HG03442 (cell line): ENCODE measurements around the gene MAP2K5.
"Not testable (repeated sequence)": the region's sequence is repeated elsewhere in the genome, so short reads cannot be mapped to it uniquely, and the experiment has no call there.

ENCODE experiments used
- ATAC-seq: cut with Tn5 transposase; IDR thresholded peaks from one replicate; pipeline ENCODE4 v1.9.1; 2021; ENCODE audit warnings: mild to moderate bottlenecking, moderate library complexity; ENCODE audit not compliant: unreplicated experiment

The MAP2K5 gene

DNA sequence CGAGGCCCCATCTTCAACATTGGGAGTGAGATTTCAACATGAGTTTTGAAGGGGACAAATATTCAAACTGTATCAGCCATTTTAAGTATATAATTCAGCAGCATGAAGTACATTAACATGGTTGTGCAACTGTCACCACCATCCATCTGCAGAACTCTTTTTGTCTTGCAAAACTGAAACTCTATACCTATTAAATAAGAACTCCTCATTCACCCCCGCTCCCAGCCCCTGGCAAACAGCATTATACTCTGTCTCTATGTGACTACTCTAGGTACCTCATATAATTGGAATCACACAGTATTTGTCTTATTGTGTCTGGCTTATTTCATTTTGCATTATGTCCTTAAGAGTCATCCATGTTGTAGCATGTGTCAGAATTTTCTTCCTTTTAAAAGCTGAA lies 110.1 kb downstream of the MAP2K5 start:
- ATAC-seq, result no peak

DNA sequence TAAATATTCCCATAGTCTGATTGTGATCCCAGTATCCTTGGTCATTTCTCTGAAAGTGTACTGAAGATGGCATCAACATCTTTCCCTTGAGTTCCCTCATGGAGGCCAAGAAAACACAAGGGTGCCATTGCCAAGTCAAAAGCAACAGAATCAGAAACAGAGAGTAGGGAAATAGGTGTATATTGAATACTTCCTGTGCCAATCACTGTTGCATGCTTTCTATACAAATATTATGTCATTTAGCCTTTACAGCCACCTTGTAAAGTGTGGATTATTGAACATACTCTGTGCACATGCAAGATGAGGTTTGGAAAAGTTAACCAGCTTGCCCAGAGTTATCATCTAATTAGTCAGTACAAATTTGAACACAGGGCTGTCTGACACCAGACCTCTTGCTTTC lies 117.9 kb downstream of the MAP2K5 start:
- no peak for ATAC-seq

DNA sequence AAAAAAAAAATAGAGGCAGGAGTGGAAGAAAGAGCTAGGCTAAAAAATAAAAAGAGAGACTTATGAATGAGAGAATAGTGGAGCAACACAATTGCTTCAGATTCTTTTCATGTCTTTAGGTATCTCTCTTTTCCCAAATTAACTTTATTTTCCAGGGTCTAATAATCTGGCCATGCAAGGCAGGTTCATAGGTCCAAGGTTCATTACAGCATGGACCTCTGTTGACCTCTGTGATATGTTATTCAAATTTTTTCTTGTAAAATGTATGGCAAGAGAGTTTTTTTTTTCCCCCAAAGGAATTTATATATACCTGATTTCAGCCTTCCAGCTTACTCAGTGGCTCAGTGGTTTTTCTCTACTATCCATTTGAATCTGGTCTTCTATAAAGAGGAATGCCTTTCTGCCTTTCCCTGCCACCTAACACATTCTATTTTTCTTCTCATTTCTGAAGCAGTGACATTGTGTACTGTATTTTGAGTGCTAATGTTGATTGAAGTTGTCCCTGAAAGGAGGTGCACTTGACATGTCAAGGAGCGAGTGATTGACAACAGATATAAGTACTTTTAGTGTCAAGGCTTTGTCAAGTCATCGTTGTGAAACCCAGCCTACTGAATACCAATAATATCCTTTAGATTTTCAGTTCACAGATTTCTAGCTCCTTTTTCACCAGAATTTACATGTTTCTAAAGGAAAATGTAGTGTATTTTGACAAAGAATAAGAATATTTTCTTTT lies 118.5 kb downstream of the MAP2K5 start:
- ATAC-seq, result no peak

DNA sequence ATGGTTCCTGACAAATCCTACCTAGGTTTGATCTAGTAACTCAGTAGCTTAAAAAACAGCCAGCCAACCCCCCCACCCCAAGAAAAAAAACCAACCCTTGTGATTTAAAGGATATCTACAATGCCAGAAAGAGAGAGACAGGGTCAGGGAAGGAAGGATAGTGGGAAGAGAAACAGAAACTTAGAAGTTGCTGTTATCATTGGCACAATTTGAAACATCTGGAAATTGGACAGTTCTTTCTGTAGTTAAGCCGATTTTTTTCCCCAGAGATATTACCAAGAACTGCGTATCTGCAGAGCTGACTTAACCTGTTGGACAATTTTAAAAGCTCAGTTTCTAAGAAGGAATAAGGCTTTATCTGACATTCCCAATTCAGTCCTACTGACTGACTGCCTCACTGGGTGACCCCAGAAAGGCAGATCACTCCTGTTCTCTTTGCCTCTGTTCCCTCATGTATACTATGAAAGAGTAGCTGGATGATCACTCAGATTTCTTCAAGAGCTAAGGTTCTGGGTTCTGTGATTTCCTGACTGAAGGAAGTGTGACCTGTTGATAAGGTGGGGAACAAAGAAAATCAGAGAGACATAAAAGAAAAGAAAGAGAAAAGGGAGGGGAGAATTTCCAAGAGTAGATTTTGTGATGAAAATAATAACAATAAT lies 128.3 kb downstream of the MAP2K5 start:
- ATAC-seq, result no peak

DNA sequence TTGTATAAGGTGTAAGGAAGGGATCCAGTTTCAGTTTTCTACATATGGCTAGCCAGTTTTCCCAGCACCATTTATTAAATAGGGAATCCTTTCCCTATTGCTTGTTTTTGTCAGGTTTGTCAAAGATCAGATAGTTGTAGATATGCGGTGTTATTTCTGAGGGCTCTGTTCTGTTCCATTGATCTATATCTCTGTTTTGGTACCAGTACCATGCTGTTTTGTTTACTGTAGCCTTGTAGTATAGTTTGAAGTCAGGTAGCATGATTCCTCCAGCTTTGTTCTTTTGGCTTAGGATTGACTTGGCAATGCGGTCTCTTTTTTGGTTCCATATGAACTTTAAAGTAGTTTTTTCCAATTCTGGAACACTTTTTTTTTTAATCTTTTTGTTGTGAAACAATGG lies 130.3 kb downstream of the MAP2K5 start:
- ATAC-seq, result not testable (repeated sequence)

DNA sequence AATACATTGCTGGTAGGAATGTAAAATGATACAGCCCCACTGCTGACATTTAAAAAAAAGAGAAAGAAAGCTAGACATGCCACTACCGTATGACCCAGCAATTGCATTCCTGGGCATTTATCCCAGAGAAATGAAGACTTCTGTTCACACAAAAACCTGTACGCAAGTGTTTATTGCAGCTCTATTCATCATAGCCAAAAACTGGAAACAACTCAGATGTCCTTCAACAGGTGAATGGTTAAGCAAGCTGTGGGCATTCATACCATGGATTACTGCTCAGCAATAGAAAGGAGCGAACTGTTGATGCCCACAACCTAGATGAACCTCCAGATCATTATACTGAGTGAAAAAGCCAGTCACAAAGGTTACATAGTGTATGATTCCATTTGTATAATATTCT lies 132.5 kb downstream of the MAP2K5 start:
- no peak for ATAC-seq

DNA sequence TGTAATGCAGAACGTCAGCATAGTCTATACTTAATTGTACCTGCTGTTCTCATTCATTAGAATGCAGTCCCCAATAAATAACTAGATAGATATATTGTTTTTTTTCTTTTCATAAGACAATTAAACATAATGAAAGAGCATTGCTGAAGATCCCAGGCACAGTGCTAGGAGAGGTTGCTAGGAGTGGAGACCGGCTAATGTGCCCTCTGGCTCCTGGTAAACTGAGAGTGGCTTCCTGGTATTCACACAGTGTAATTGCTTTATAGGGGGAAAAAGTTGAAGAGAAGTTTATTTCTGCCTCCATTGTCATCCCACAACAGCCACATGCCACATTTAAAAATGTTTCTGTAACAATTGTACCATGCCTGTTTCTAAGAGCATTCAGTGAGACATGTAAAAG lies 135.6 kb downstream of the MAP2K5 start:
- no peak for ATAC-seq

DNA sequence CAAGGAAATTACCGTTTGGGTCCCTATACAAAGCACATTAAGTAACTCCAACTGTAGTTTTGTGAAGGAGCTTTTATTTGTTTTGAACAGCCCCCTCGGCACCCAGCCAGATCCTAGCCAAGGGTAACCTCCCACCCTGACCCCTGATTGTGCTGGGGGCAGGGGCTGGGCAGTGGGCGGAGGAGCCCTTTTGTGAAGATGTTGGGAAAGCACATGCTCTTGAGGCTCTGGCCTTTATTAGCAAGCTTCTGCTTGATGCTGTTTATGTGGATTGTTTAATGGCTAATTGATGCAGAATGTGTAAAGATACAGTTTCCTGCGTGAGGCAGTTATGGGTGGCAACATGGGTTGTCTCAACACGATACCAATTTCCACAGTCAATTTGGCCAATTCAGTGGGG lies 136.5 kb downstream of the MAP2K5 start:
- ATAC-seq, result no peak

DNA sequence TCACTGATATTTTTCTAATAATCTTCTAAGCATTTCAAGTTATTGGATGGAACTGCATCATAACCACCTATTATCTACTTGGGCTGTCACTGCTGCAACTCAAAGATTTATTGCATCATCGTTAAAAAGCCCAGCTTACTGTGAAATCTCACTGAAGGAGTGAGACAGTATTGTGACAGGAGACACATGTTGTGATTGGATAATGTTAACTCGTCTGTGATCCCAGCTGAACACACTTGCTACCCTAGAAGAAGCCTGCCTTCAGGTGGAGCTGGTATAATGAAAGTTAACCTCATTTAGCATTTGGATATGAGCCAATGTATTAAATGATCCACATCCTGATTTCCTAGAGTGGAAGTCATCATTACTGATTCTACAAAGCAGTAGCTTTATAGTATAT lies 138.1 kb downstream of the MAP2K5 start:
- no peak for ATAC-seq

DNA sequence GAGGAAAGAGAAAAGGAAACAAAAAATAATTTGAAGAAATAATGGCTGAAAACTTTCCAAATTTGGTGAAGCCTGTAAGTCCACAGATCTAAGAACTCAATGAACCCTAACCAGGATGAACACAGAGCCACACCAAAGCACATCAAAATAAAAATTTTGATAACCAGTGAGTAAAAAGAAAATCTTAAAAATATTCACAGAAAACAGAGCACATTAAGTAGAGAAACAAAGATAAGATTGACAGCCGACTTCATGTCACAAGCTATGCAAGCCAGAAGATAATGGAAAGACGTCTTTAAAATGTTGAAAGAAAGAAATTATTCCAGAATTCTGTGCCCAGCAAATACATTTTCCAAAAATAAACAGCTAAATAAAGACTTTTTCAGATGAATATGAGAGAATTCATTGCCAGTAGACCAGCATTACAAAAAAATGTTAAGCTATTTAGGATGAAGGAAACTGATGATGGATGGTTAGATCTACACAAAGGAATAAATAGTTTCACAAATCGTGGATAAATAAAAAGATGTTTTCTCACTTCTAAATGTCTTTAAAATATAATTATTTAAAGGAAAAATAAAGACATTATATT lies 142.6 kb downstream of the MAP2K5 start:
- ATAC-seq, result no peak

DNA sequence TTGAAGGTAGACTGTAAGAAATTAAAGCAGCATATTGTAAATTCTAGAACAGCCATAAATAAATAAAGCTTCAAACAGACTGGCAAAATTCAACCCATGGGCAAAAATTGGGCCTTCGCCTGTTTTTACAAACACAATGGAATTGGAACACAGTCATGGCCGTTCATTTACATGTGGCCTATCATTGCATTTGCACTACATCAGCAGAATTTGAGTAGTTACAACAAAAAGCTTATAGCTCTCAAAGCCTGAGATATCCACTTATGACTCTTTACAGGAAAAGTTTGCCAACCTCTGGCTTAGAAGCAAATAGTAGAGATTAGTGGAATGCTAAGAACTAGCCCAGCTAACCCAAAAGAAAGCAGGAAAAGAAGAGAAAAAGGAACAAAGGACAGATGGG lies 143.2 kb downstream of the MAP2K5 start:
- no peak for ATAC-seq

DNA sequence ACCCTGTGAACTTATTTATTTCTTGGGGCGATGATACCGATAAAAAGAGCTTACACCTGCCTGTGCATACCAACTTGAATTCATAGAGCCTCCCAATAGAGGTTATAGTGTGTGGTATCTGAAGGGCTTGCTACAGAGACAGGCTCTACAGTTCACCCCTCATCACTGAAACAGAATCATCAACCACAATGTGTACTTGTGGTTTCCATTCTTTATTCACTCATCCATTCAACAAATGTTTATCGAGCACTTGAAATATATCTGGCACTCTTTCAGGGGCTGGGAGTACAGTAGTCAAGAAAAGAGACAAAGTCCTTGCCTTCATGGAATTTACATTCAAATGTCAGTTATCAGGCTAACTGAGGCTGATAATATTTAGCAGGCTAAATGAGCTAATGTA lies 148.4 kb downstream of the MAP2K5 start:
- no peak for ATAC-seq

DNA sequence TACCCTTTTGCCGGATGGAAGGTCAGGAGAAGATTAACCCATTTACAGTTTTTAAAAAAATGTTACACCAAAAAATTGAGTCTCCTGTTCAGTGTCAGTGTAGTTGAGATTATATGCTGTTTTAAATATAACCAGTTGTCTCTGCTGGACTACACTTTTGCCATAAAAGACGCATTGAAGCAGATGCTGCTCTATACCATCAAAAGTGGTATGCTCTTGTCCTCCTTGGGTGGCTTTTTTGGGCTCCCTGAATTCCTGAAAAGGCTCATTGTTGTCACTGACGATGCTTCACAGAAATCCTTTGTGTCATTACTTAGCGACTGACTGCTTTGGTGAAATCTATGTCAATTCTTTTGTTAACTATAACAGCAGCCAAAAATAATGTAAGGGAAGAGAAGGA lies 148.9 kb downstream of the MAP2K5 start:
- no peak for ATAC-seq

DNA sequence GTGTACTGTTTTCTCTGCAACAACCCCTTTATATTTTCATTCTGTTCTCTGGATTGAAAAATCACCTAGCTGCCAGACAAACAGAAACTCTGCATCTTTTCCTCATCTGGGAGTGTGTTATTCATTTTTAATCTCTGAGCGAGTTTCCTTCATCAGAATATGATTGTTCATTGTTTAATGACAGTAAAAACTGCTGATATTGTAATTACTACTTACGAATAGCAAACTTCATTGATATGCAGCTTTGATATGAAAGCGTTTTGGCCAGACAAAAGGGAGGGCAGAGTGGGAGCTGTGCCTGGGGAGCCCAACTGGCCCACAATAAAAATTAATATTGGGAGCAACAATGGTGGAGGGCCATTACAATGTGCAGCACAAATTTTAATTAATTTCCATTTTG lies 150.1 kb downstream of the MAP2K5 start:
- ATAC-seq, result no peak

DNA sequence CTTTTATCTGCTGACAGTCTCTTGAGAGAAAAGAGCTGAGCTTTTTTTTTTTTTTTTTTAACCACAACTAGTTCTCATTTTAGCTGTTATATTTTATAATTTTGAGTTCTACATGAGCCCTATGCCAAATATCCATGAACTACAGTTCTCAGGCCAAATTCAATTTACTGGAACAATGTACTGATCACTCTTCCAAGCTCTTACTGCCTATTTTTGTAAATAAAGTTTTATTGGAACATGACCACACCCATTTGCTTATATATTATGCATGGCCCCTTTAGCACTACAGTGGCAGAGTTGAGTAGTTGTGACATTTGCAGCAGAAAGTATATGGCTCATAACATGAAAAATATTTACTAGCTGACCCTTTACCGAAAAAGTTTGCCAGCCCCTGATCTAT lies 153.6 kb downstream of the MAP2K5 start:
- no peak for ATAC-seq

DNA sequence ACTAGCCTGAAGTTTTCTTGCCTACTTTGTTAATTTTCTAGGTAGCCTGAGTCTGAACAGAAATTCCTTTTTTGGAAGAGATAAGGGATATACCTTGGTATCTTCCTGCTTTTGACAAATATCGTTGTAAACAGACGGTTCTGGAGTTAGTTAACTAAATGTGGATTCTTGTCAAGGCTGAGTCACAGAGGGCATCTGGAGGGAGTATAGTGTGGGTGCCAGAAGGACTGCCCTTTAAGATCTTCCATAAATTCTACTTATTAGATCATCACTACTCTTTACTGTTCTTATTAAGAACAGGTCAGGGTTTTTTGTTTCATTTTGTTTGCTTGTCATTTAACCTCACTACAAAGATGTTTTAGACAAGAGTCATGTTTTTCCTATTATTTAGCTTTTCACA lies 157.5 kb downstream of the MAP2K5 start:
- ATAC-seq, result no peak

DNA sequence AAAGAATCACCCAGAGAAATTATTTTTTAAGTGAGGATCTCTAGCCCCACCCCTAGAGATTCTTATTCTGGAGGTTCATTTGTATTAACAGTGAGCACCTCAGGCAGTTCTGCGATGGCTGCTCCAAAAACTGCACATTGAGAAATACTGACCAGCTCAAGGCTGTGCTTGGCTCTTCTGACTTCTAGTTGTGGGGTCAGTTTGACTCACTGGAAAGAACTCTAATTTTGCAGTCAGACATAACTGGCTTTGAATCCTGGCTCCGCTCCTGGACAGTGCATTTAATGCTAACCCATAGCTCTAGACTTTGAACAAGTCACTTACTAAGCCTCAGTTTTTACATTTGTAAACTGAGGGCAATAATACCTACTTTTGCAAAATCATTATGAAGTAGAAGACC lies 159.2 kb downstream of the MAP2K5 start:
- ATAC-seq, result no peak

DNA sequence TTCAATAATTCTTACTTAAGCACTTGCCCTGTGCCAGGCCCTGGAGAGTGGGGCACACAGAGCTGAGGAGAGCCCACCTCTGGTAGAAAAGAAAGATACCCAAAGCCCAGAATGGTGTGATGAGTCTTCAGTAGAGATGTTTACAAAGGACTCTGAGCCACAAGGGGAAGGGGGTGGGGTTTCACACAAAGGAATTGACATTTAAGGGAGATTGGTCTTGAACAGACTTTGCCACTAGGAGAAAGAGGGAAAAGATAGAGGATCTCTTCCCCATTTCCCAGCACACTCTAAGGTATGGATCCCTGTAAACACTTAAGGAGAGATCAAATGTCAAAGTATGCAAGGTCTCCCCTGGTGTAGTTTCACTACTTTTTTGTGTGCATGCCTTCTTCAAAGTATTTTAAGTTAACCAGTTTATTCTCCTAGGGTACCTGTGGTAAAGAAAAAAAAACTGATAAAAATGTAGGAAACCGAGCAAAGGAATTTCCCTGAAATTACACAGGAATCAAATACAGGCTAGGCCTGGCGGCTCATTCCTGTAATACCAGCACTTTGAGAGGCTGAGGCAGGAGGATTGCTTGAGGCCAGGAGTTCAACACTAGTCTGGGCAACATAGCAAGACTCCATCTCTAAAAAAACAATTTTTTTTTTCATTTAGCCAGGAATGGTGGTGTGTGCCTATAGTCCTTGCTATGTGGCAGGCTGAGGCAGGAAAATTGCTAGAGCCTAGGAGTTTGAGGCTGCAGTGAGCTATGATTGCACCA lies 165.2 kb downstream of the MAP2K5 start:
- ATAC-seq, result no peak

DNA sequence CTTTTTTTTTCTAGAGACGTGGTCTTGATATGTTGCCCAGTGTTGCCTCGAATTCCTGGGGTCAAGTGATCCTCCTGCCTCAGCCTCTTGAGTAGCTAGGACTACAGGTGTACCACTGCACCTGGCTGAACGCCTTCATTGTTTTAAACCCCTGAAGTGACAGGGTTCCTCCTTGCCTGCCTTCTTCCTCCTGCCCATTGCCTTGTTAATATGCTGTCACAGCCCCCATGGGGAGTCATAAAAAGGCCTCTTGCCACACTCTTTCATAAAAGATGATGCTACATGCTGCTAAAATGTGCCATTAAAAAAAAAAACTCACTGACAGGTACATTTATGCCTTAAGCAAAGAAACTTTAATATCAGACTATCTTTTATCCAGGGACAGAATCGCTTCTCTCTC lies 166.0 kb downstream of the MAP2K5 start:
- no peak for ATAC-seq

DNA sequence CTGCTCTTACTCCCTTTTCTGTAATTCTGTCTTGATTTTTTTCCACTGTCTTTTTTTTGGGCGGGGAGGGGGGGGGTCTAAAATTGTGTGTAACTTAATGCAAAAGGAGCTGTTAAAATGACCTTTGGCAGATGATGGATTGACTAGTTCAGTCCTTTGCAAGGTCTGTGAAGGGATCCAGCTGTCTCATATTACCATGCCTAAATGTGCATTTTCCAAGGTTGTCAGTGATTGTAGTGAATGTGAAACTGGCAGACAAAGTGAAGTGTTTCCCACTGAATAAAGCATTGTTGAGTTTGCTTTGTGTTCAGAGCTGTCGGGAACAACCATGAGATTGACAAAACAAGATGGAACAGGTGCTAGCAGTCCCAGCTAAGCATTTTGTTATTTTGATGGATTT lies 172.7 kb downstream of the MAP2K5 start:
- ATAC-seq, result no peak

DNA sequence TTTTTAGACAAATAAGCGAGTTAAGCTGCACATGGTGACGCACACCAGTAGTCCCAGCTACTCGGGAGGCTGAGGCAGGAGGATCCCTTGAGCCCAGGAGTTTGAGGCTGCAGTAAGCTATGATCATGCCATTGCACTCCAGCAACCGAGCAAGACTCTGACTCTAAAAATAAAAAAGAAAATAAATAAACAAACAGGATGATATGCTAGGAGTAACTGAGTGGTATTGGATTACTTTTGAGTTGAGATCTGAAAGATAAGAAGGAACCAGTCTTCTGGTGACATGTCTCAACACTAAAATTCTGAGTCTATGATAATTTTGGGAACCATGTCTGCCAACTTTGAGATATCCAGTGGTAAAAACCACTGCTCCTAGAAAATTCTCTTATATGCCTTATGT lies 173.7 kb downstream of the MAP2K5 start:
- no peak for ATAC-seq

DNA sequence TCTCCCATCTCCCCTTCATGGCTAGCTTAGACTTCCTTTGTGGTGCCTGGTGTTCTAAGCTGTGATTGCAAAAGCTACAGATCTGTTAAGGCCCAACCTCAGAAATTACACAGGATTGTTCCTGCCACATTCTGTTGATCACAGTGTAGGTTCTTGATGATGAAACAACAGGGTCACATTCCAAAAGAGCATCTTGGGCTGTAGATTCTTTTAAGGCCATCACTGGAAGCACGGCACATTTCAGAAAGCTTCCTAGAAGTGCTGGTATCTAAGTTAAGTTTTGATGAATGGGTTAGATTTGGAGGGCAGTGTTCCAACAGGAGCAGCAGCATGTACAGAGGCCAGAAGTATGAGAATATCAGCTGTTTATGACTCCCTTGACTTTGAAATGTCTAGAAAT lies 175.3 kb downstream of the MAP2K5 start:
- no peak for ATAC-seq
